BE2C (cell line): ENCODE measurements around the gene ATN1.

Source experiments
- DNase-seq: peaks from one replicate; pipeline ENCODE4 v3.0.0-alpha.2; 2020
- H3K27me3 ChIP-seq: fragments of 250-450 bp; sonication (Bioruptor Pico); 2 replicates; pipeline ENCODE4 v1.5.1; 2020; ENCODE audit warnings: mild to moderate bottlenecking
- H3K36me3 ChIP-seq: fragments of 250-450 bp; sonication (Bioruptor Pico); 2 replicates; pipeline ENCODE4 v1.5.1; 2020; ENCODE audit warnings: mild to moderate bottlenecking
- H3K4me1 ChIP-seq: fragments of 250-450 bp; sonication (Bioruptor Pico); 2 replicates; pipeline ENCODE4 v1.5.1; 2020
- H3K4me3 ChIP-seq: 2 replicates; pipeline ENCODE4 v1.5.1; 2011; ENCODE audit warnings: low read depth, low read length
- H3K9me3 ChIP-seq: fragments of 250-450 bp; sonication (Bioruptor Pico); 2 replicates; pipeline ENCODE4 v1.5.1; 2020
- CTCF ChIP-seq: IDR thresholded peaks from 2 replicates; pipeline ENCODE4 v1.5.1; 2012; ENCODE audit warnings: mild to moderate bottlenecking, low read depth, low read length

ATN1 gene

GRCh38 chr12:6934110-6934509, 6.4 kb downstream of the ATN1 start:
- no peak for TF ChIP-seq CTCF
- Histone ChIP-seq H3K27me3 (no peaks in the 10 kb centered on the region), H3K36me3 (peaks cover 36% of the 10 kb centered on the region), H3K4me3 (no peak overlapping the region), H3K9me3 (no peaks in the 10 kb centered on the region), H3K4me1 (peaks cover 9% of the 10 kb centered on the region)
- no peak for DNase-seq

- no peaks in the 10 kb centered on the region for H3K27me3 ChIP-seq
- peaks cover 37% of the 10 kb centered on the region for H3K36me3 ChIP-seq
- H3K9me3 ChIP-seq = no peaks in the 10 kb centered on the region
- no peak for TF ChIP-seq CTCF
- H3K4me1 ChIP-seq = peaks cover 3% of the 10 kb centered on the region; the same call in 1 of the 2 replicates
- no peak overlapping the region for H3K4me3 ChIP-seq
- no peak for DNase-seq
These were observed 7.8 kb downstream of the ATN1 start for GRCh38 chr12:6935371-6936193.

GRCh38 chr12:6936194-6936635, 8.5 kb downstream of the ATN1 start:
- no peaks in the 10 kb centered on the region for H3K9me3 ChIP-seq
- H3K4me3 ChIP-seq = no peak overlapping the region
- H3K27me3 ChIP-seq = no peaks in the 10 kb centered on the region
- no peak for TF ChIP-seq CTCF
- H3K36me3 ChIP-seq = peaks cover 35% of the 10 kb centered on the region
- no peak for DNase-seq
- H3K4me1 ChIP-seq = peaks cover 3% of the 10 kb centered on the region; the same call in 1 of the 2 replicates

GRCh38 chr12:6936636-6937480, 9.1 kb downstream of the ATN1 start:
- peak; percentile 46 for DNase-seq
- no peak for TF ChIP-seq CTCF
- H3K4me3 ChIP-seq = peak overlapping the region; percentile 86
- H3K36me3 ChIP-seq = peaks cover 39% of the 10 kb centered on the region
- peaks cover 3% of the 10 kb centered on the region; the same call in 1 of the 2 replicates for H3K4me1 ChIP-seq
- H3K9me3 ChIP-seq = no peaks in the 10 kb centered on the region
- no peaks in the 10 kb centered on the region for H3K27me3 ChIP-seq

GRCh38 chr12:6937481-6938352, 10.0 kb downstream of the ATN1 start:
- Histone ChIP-seq H3K9me3 (no peaks in the 10 kb centered on the region), H3K36me3 (peaks cover 33% of the 10 kb centered on the region), H3K4me1 (peaks cover 3% of the 10 kb centered on the region; the same call in 1 of the 2 replicates), H3K27me3 (no peaks in the 10 kb centered on the region), H3K4me3 (peak overlapping the region; percentile 86)
- DNase-seq = peak; percentile 94
- peak; percentile 89 for TF ChIP-seq CTCF
